Sigmoid colon (tissue), 4 donors: ENCODE measurements around the gene EIF3D.

Experiments
- EP300 ChIP-seq, 4 donors: sonication (generic); formaldehyde crosslinking; IDR thresholded peaks; one replicate each; pipeline ENCODE4 v1.6.1; 2017; ENCODE audit warnings: antibody characterized with exemption in 4 of 4
- POLR2A ChIP-seq, 2 donors: fragments of 450-650 bp; IDR thresholded peaks; one replicate each; pipeline ENCODE4 v1.6.1; 2016; ENCODE audit warnings: antibody characterized with exemption in 2 of 2, mild to moderate bottlenecking in 2 of 2, moderate library complexity in 2 of 2
- POLR2AphosphoS5 ChIP-seq, 4 donors: sonication (generic); formaldehyde crosslinking; IDR thresholded peaks; one replicate each; pipeline ENCODE4 v1.6.1; 2017; ENCODE audit warnings: antibody characterized with exemption in 4 of 4
- TF ChIP-seq, protein P1 (sequence below), 4 experiments: fragments of 450-650 bp in 3 of 4; fragments of 200-600 bp in 1 of 4; IDR thresholded peaks; one replicate each; pipeline ENCODE4 v1.5.1; 2016 to 2019; ENCODE audit warnings: antibody characterized with exemption in 4 of 4, mild to moderate bottlenecking in 3 of 4, moderate library complexity in 2 of 4

DNA sequence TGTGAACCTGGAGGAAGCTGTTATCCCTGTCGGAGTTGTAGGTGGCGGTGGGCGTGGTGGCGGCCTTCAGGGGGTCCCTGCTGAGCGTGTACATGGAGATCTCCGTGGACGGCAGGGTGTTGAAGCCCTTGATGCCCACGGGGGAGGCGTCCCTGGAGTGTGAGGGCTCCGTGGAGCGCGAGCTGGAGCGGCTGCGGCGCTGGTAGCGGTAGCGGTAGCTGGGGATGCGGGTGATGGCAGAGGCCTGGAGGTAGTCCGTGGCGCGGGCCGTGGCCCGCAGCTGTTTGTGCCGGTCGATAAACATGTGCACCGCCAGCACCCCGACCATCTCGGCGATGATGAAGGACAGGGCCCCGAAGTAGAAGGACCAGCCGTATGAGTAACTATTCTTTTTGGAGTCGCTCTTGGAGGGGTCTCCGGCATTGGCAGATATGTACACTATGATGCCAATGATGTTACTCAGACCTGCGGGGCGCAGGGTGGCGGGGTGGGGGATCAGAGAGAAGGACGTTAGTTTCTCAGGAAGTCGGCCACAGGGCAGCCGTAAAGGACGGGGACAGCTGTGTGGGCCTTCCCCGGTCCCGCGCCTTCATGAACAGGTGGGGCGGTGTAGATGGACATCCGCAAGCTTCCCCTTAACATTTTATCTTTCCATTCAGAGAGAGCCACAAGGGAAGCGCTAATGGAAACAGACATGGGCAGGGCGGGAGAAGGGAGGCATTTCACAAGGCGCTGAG is 35.6 kb upstream of the EIF3D start:
- TF ChIP-seq POLR2AphosphoS5 (IDR thresholded peaks at IDR 0.05) (no peak), POLR2A (IDR thresholded peaks at IDR 0.05) (no peak), EP300 (IDR thresholded peaks at IDR 0.05) (no peak)
- TF ChIP-seq, protein P1, sequence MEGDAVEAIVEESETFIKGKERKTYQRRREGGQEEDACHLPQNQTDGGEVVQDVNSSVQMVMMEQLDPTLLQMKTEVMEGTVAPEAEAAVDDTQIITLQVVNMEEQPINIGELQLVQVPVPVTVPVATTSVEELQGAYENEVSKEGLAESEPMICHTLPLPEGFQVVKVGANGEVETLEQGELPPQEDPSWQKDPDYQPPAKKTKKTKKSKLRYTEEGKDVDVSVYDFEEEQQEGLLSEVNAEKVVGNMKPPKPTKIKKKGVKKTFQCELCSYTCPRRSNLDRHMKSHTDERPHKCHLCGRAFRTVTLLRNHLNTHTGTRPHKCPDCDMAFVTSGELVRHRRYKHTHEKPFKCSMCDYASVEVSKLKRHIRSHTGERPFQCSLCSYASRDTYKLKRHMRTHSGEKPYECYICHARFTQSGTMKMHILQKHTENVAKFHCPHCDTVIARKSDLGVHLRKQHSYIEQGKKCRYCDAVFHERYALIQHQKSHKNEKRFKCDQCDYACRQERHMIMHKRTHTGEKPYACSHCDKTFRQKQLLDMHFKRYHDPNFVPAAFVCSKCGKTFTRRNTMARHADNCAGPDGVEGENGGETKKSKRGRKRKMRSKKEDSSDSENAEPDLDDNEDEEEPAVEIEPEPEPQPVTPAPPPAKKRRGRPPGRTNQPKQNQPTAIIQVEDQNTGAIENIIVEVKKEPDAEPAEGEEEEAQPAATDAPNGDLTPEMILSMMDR (IDR thresholded peaks at IDR 0.05), result no peak
